ENCODE data around the gene LGALS4.
A peak's percentile ranks its signal among the peaks of the same experiment; 100 is the strongest.

LGALS4 gene

DNA sequence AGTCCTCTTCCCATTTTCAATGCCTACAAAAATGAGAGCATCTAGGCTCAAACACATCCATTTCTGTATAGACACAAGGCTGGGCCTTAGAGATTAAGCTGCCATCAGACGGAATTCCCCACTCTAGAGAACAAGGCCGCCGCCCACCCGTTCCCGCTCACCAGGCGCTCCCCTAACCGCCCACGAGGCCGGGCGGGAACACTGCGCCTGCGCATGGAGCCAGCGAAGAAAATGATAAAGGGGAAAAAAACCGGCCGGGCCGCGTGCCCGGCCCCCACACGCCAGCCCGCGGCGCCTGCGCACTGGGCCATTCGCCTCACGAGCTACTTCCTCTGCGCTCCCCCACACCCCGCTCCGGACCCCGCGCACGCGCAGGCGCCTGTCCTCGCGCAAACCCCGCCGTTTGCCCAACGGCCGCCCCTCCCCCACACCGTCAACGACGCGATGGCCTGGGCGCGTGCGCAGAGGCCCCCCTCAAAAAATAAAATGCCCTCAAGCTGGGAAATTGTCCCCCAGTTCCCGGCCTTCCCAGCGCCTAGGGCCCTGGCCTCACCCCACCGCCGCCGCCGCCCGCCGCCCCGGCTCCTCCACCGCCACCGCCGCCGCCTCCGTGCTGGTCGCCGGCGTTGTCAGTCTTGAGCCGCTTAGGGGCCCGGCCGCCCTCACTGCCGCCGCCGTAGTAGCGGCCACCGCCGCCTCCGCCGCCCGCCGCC lies 36.6 kb upstream of the LGALS4 start:
- peaks cover 24% of the 10 kb centered on the region for H4K20me1 ChIP-seq (ENCODE audit: control insufficient read depth, insufficient read depth, low read depth, low read length)
- H3K79me2 ChIP-seq (ENCODE audit: control insufficient read depth, low read length): peaks cover 72% of the 10 kb centered on the region
- peaks cover 53% of the 10 kb centered on the region for H3K4me1 ChIP-seq (ENCODE audit: control insufficient read depth, low read length)
- H3K4me2 ChIP-seq (ENCODE audit: low read length): peak overlapping the region; percentile 92
- H3K9me3 ChIP-seq (ENCODE audit: control insufficient read depth, insufficient read depth, low read length): no peaks in the 10 kb centered on the region
- H3K4me3 ChIP-seq (ENCODE audit: low read length): peak overlapping the region; percentile 94
- H3K27me3 ChIP-seq (ENCODE audit: control insufficient read depth, low read length): no peaks in the 10 kb centered on the region
- peak overlapping the region; percentile 90 for H3K27ac ChIP-seq (ENCODE audit: low read depth, low read length)
- no peaks in the 10 kb centered on the region for H3K9me2 ChIP-seq (replicated peaks; ENCODE audit: control insufficient read depth, low read length)
- TF ChIP-seq, protein P1, sequence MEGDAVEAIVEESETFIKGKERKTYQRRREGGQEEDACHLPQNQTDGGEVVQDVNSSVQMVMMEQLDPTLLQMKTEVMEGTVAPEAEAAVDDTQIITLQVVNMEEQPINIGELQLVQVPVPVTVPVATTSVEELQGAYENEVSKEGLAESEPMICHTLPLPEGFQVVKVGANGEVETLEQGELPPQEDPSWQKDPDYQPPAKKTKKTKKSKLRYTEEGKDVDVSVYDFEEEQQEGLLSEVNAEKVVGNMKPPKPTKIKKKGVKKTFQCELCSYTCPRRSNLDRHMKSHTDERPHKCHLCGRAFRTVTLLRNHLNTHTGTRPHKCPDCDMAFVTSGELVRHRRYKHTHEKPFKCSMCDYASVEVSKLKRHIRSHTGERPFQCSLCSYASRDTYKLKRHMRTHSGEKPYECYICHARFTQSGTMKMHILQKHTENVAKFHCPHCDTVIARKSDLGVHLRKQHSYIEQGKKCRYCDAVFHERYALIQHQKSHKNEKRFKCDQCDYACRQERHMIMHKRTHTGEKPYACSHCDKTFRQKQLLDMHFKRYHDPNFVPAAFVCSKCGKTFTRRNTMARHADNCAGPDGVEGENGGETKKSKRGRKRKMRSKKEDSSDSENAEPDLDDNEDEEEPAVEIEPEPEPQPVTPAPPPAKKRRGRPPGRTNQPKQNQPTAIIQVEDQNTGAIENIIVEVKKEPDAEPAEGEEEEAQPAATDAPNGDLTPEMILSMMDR (IDR thresholded peaks at IDR 0.05; ENCODE audit: low read depth, low read length, poor library complexity, severe bottlenecking): no peak
- no peak for TF ChIP-seq EZH2phosphoT487 (IDR thresholded peaks at IDR 0.05; ENCODE audit: borderline replicate concordance, low read length)
- H3K36me3 ChIP-seq (ENCODE audit: control insufficient read depth, low read length): peaks cover 59% of the 10 kb centered on the region
- peaks cover 12% of the 10 kb centered on the region for H3F3A ChIP-seq (ENCODE audit: control insufficient read depth, insufficient read depth)

DNA sequence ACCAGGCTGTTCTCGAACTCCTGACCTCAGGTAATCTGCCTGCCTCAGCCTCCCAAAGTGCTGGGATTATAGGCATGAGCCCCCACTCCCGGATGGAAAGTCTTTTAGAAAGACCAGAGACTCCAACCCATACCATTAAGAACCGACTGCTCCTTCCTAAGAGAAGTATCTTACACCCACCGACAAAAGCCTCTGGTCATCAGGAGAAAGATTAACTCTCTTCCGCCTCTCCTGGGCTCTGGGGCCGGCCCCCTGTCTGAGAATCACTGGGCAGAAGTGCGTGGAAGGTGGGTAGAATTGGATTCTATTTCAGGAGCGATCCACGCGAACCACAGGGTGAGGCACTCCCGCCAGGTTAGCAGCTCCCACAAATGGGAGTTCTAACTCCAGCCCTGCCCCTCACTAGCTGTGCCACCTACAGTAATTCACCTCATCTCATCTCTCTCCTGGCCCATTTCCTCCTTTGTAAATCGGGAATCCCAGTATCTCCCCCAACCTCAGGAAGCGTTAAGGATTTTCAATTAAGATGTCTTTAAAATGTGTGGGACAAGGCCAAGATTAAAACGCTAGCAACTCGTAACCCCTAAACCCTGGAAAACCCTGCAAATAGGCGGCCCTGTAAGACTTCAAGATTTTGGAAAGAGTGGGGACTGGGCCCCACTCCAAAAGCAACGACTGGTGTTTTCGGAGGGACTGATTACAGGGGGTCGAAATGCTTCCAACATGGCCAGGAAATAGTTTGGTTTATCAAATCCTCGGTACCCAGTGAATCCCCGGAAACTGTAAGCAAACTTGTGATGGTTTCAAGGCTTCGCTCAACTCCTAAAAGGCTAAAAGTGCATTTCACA lies 35.8 kb upstream of the LGALS4 start:
- Histone ChIP-seq H3K4me3 (ENCODE audit: low read length) (peak overlapping the region; percentile 94), H3K9me2 (replicated peaks; ENCODE audit: control insufficient read depth, low read length) (no peaks in the 10 kb centered on the region), H3F3A (ENCODE audit: control insufficient read depth, insufficient read depth) (peaks cover 10% of the 10 kb centered on the region; the same call in 1 of the 2 replicates), H3K27ac (ENCODE audit: low read depth, low read length) (peak overlapping the region; percentile 90), H3K36me3 (ENCODE audit: control insufficient read depth, low read length) (peaks cover 66% of the 10 kb centered on the region), H3K27me3 (ENCODE audit: control insufficient read depth, low read length) (no peaks in the 10 kb centered on the region), H4K20me1 (ENCODE audit: control insufficient read depth, insufficient read depth, low read depth, low read length) (peaks cover 27% of the 10 kb centered on the region), H3K9me3 (ENCODE audit: control insufficient read depth, insufficient read depth, low read length) (no peaks in the 10 kb centered on the region), H3K4me2 (ENCODE audit: low read length) (peak overlapping the region; percentile 92), H3K79me2 (ENCODE audit: control insufficient read depth, low read length) (peaks cover 79% of the 10 kb centered on the region), H3K4me1 (ENCODE audit: control insufficient read depth, low read length) (peaks cover 56% of the 10 kb centered on the region)
- TF ChIP-seq, protein P1 (IDR thresholded peaks at IDR 0.05; ENCODE audit: low read depth, low read length, poor library complexity, severe bottlenecking): no peak
- TF ChIP-seq EZH2phosphoT487 (IDR thresholded peaks at IDR 0.05; ENCODE audit: borderline replicate concordance, low read length): no peak

DNA sequence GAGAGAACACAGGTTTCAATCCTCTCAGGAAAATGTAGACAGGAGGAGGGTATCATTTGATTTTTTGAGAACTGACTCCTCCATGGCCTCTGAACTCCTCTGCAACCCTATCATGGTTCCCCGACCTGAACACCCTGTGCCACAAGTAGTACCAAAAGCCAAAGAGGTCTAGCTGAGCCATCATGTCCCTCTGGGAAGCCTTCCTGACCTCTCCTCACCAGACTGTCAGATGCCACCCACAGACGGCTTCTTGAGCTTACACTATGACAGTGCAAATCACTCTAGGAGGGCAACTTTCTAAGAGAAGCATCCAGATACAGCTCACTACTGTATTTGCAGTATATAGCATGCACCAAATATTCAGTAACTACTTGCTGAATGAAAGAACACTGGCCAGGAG lies 33.4 kb upstream of the LGALS4 start:
- TF ChIP-seq EZH2phosphoT487 (IDR thresholded peaks at IDR 0.05; ENCODE audit: borderline replicate concordance, low read length): no peak
- TF ChIP-seq, protein P1 (IDR thresholded peaks at IDR 0.05; ENCODE audit: low read depth, low read length, poor library complexity, severe bottlenecking): no peak
- H4K20me1 ChIP-seq (ENCODE audit: control insufficient read depth, insufficient read depth, low read depth, low read length): peaks cover 36% of the 10 kb centered on the region
- peaks cover 87% of the 10 kb centered on the region for H3K79me2 ChIP-seq (ENCODE audit: control insufficient read depth, low read length)
- H3K9me3 ChIP-seq (ENCODE audit: control insufficient read depth, insufficient read depth, low read length): no peaks in the 10 kb centered on the region
- no peak overlapping the region for H3K4me3 ChIP-seq (ENCODE audit: low read length)
- H3F3A ChIP-seq (ENCODE audit: control insufficient read depth, insufficient read depth): peaks cover 22% of the 10 kb centered on the region
- H3K27me3 ChIP-seq (ENCODE audit: control insufficient read depth, low read length): no peaks in the 10 kb centered on the region
- peaks cover 53% of the 10 kb centered on the region for H3K4me1 ChIP-seq (ENCODE audit: control insufficient read depth, low read length)
- no peak overlapping the region for H3K27ac ChIP-seq (ENCODE audit: low read depth, low read length)
- H3K4me2 ChIP-seq (ENCODE audit: low read length): no peak overlapping the region
- peaks cover 84% of the 10 kb centered on the region for H3K36me3 ChIP-seq (ENCODE audit: control insufficient read depth, low read length)
- H3K9me2 ChIP-seq (replicated peaks; ENCODE audit: control insufficient read depth, low read length): no peaks in the 10 kb centered on the region

All from DOHH2 (cell line).